ENCODE results near the gene WDR48.

DNA sequence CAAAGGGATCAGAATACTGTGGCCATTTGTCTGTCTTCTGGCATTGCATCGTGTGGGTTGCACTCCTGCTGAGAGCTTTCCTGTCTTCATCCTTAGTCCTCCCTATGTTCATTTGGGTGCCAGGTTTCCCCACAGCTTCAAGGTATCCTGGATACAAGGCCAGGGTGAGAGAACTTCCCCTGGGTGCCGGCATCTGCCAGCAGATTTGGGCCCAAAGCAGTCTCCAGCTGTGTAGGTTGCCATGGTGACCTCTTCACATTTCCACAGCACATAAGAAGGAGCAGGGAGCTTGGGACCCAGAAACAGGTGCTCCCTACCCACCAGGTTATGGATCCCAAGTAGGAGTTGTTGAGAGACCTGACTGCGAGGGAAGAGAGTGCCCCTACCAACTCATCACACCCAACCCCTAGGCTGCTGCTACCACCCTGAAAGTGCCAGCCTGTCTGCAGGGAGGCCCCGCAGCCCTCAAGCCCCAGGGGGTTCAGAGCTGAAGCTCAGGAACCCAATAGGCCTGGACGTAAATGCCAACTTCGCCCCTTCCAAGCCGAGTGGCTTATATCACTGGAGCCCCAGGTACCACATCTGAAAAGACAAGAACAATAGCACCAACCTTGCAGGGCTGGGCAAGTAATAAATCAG is 75.6 kb downstream of the WDR48 start:
- TF ChIP-seq, protein P1, sequence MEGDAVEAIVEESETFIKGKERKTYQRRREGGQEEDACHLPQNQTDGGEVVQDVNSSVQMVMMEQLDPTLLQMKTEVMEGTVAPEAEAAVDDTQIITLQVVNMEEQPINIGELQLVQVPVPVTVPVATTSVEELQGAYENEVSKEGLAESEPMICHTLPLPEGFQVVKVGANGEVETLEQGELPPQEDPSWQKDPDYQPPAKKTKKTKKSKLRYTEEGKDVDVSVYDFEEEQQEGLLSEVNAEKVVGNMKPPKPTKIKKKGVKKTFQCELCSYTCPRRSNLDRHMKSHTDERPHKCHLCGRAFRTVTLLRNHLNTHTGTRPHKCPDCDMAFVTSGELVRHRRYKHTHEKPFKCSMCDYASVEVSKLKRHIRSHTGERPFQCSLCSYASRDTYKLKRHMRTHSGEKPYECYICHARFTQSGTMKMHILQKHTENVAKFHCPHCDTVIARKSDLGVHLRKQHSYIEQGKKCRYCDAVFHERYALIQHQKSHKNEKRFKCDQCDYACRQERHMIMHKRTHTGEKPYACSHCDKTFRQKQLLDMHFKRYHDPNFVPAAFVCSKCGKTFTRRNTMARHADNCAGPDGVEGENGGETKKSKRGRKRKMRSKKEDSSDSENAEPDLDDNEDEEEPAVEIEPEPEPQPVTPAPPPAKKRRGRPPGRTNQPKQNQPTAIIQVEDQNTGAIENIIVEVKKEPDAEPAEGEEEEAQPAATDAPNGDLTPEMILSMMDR (IDR thresholded peaks at IDR 0.05; ENCODE audit: low read length): no peak
- no peak for TF ChIP-seq EZH2 (IDR thresholded peaks at IDR 0.05; ENCODE audit: borderline replicate concordance, low read length)

All from OCI-LY1 (cell line).